B cell (primary cell): Measurements from ENCODE around the gene PLXNB1. TPM values are rescaled to one million over a fixed set of nuclear protein-coding genes. Genes with fewer than 3 reads are reported as not detected.
"Not testable (repeated sequence)": the region's sequence is repeated elsewhere in the genome, so short reads cannot be mapped to it uniquely, and the experiment has no call there.

ENCODE experiments used
- ATAC-seq: fragments of 200-7000 bp; cut with Tn5 transposase; one replicate; pipeline ENCODE4 v1.10.0; 2021; ENCODE audit warnings: low read depth, mild to moderate bottlenecking, moderate number of reproducible peaks, moderate library complexity
- CTCF ChIA-PET: fragments of 350-600 bp; sonication (Branson Sonifier 250); formaldehyde crosslinking; loops from one replicate; lab custom pipeline; 2021; ENCODE audit warnings: antibody characterized with exemption, inconsistent platforms; lab: Charles Lee
- POLR2A ChIA-PET: fragments of 350-600 bp; sonication (Branson Sonifier 250); formaldehyde crosslinking; loops from one replicate; lab custom pipeline; 2021; ENCODE audit warnings: antibody characterized with exemption; lab: Charles Lee
- DNase-seq: peaks from one replicate; pipeline ENCODE4 v3.0.0; 2013
- H2AFZ ChIP-seq: 2 replicates; pipeline ENCODE4 v1.6.1; 2012; ENCODE audit warnings: mild to moderate bottlenecking, low read depth, low read length; ENCODE audit not compliant: insufficient read depth, poor library complexity, severe bottlenecking
- H3K27ac ChIP-seq, 2 donors: 1 replicate in 1 of 2; 2 replicates in 1 of 2; pipeline ENCODE4 v1.5.1; 2012 to 2013; ENCODE audit warnings: low read length in 2 of 2, mild to moderate bottlenecking in 2 of 2, moderate library complexity in 1 of 2
- H3K27me3 ChIP-seq, 4 experiments: fragments of 200-600 bp in 1 of 4; sonication (generic) in 1 of 4; replicated peaks in 1 of 4; 1 replicate in 2 of 4; 2 replicates in 2 of 4; pipeline versions ENCODE4 v1.6.1 to v1.7.0; 2013 to 2016; ENCODE audit warnings: low read length in 3 of 4, mild to moderate bottlenecking in 2 of 4, mixed read lengths in 1 of 4, moderate library complexity in 1 of 4; ENCODE audit not compliant: insufficient read depth in 4 of 4, control insufficient read depth in 3 of 4; ENCODE audit errors: control extremely low read depth in 1 of 4
- H3K36me3 ChIP-seq, 2 experiments: replicated peaks in 1 of 2; 1 replicate in 1 of 2; 2 replicates in 1 of 2; pipeline versions ENCODE4 v1.6.1 to v1.7.1; 2013; ENCODE audit warnings: low read length in 1 of 2; ENCODE audit not compliant: insufficient read depth in 2 of 2, control insufficient read depth in 1 of 2; ENCODE audit errors: control extremely low read depth in 1 of 2, extremely low read depth in 1 of 2
- H3K4me1 ChIP-seq, 2 donors: fragments of 200-600 bp in 1 of 2; sonication (generic) in 1 of 2; 1 replicate in 1 of 2; 2 replicates in 1 of 2; pipeline versions ENCODE4 v1.5.1 to v1.6.1; 2013 to 2017; ENCODE audit warnings: low read length in 2 of 2; ENCODE audit not compliant: control insufficient read depth in 2 of 2, insufficient read depth in 2 of 2
- H3K4me2 ChIP-seq: replicated peaks from 2 replicates; pipeline ENCODE3; 2012; ENCODE audit warnings: mild to moderate bottlenecking, low read depth, low read length; ENCODE audit not compliant: poor library complexity, severe bottlenecking
- H3K4me3 ChIP-seq, 5 experiments: fragments of 200-600 bp in 1 of 5; sonication (generic) in 1 of 5; 1 replicate in 3 of 5; 2 replicates in 2 of 5; pipeline versions ENCODE4 v1.5.1 to v1.7.0; 2011 to 2016; ENCODE audit warnings: low read length in 4 of 5, mild to moderate bottlenecking in 4 of 5, low read depth in 2 of 5, control low read depth in 1 of 5, moderate library complexity in 1 of 5; ENCODE audit not compliant: insufficient read depth in 1 of 5; ENCODE audit errors: control extremely low read depth in 1 of 5, extremely low read depth in 1 of 5
- H3K79me2 ChIP-seq: fragments of 200-600 bp; sonication (generic); one replicate; pipeline ENCODE4 v1.6.0; 2016; ENCODE audit warnings: low read length; ENCODE audit not compliant: control insufficient read depth, insufficient read depth
- H3K9ac ChIP-seq: fragments of 200-600 bp; sonication (generic); 2 replicates; pipeline ENCODE4 v1.6.1; 2017; ENCODE audit warnings: mild to moderate bottlenecking, low read length, moderate library complexity
- H3K9me3 ChIP-seq, 3 donors: one replicate each; pipeline versions ENCODE4 v1.6.1 to v1.7.1; 2013; ENCODE audit warnings: low read length in 2 of 3; ENCODE audit not compliant: control insufficient read depth in 2 of 3, insufficient read depth in 1 of 3; ENCODE audit errors: control extremely low read depth in 1 of 3
- H4K20me1 ChIP-seq: 2 replicates; pipeline ENCODE4 v1.6.0; 2012; ENCODE audit warnings: mild to moderate bottlenecking, low read length; ENCODE audit not compliant: insufficient read depth, control insufficient read depth, poor library complexity, severe bottlenecking
- H3K27ac Mint-ChIP-seq: one replicate; pipeline ENCODE4 v1.8.0; 2021; ENCODE audit warnings: mixed read lengths
- H3K27me3 Mint-ChIP-seq: one replicate; pipeline ENCODE4 v1.8.0; 2021; ENCODE audit warnings: mixed read lengths
- H3K4me1 Mint-ChIP-seq: one replicate; pipeline ENCODE4 v1.8.0; 2021; ENCODE audit warnings: mixed read lengths
- H3K4me3 Mint-ChIP-seq: one replicate; pipeline ENCODE4 v1.8.0; 2021; ENCODE audit warnings: mixed read lengths
- H3K9me3 Mint-ChIP-seq: one replicate; pipeline ENCODE4 v1.8.0; 2022; ENCODE audit warnings: mixed read lengths; ENCODE audit not compliant: insufficient read depth
- CTCF ChIP-seq: fragments of 200-600 bp; IDR thresholded peaks from one replicate; pipeline ENCODE4 v1.8.0; 2022; ENCODE audit warnings: antibody characterized with exemption, mild to moderate bottlenecking
- EZH2 ChIP-seq: IDR thresholded peaks from 2 replicates; pipeline ENCODE4 v1.6.1; 2012; ENCODE audit warnings: borderline replicate concordance, low read depth, mild to moderate bottlenecking, moderate library complexity, low read length; ENCODE audit not compliant: insufficient read depth, poor library complexity, severe bottlenecking
- WGBS: methylation state at CpG from one replicate; pipeline ENCODE4 v1.1.5; 2013; ENCODE audit warnings: missing lambda C conversion rate; ENCODE audit not compliant: insufficient coverage; 5-methylcytosine and 5-hydroxymethylcytosine counted together
- intact Hi-C: fragments of 100-400 bp; cut with micrococcal nuclease; formaldehyde crosslinking; loops from one replicate; pipeline ENCODE4 v1.10.0; 2022
- polyA plus RNA-seq: library from polyadenylated mRNA; depleted of rRNA; stranded (reverse); fragments of >200 nt; gene quantifications from 2 replicates; pipeline ENCODE4 v1.2.3, GENCODE V29; 2012
- total RNA-seq, 2 donors: library from RNA; stranded (reverse); fragments of 120-200 nt in 1 of 2; gene quantifications; 1 replicate in 1 of 2; 2 replicates in 1 of 2; pipeline versions ENCODE4 v1.2.3 to v1.2.4, GENCODE V29; 2013 to 2022

The PLXNB1 gene
- total and polyA plus RNA-seq, 2 donors (not counting 1 experiment from before 2014, with no cell fraction given): 0.95 to 5.0 TPM

DNA sequence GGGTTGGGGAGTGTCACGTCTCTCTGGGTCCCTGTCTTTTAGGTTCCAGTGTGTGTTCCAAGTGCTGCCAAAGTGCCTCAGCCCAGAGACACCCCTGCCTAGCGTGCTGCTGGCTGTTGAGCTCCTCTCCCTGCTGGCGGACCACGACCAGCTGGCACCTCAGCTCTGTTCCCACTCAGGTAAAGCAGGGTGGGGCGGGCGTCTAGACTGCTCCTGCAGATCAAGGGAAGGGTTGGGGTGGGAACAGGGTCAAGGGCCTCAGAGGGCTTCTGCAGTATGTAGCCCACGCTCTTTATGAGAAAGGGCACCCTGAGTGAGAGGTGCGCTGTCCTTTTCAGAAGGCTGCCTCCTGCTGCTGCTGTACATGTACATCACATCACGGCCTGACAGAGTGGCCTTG lies 33.8 kb upstream of the PLXNB1 start:
- 88% methylated on average over 9 of the region's 9 CpGs for WGBS
- H3K27ac Mint-ChIP-seq: no peak overlapping the region
- no peaks in the 10 kb centered on the region for H3K9me3 ChIP-seq

DNA sequence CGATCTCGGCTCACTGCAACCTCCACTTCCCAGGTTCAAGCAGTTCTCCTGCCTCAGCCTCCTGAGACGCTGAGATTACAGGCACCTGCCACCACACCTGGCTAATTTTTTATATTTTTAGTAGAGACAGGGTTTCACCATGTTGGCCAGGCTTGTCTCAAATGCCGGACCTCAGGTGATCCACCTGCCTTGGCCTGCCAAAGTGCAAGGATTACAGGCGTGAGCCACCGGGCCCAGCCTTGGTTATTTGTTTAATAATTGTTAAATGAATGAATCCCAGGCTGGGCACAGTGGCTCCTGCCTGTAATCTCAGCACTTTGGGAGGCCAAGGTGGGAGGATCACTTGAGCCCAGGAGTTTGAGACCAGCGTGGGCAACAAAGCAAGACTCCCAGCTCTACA lies 31.9 kb upstream of the PLXNB1 start:
- ChIA-PET CTCF (interaction anchor here (0.9 to 17.7 kb wide), 3 partner anchors 29 to 87 kb away, joined by 3 to 240 read pairs (median 3); partner anchors contain the start of gene SHISA5), POLR2A (interaction anchor here (0.6 to 0.7 kb wide), 2 partner anchors 14 to 477 kb away, joined by 3 to 4 read pairs; no protein-coding TSS in a partner anchor)
- 100% methylated on average over 5 of the region's 7 CpGs for WGBS
- not testable (repeated sequence) for H3K27me3 Mint-ChIP-seq, H3K9me3 Mint-ChIP-seq, DNase-seq, H3K9me3 ChIP-seq, ATAC-seq, H3K27ac Mint-ChIP-seq, H3K27ac ChIP-seq, H3K4me3 Mint-ChIP-seq, H3K27me3 ChIP-seq, H4K20me1 ChIP-seq, H3K4me3 ChIP-seq, H2AFZ ChIP-seq, H3K9ac ChIP-seq, H3K4me2 ChIP-seq
- Histone ChIP-seq H3K79me2 (peaks cover 18% of the 10 kb centered on the region), H3K36me3 (peaks cover 4 to 27% of the 10 kb centered on the region in 2 experiments), H3K4me1 (peaks cover 10 to 13% of the 10 kb centered on the region in 2 donors)
- peaks cover 14% of the 10 kb centered on the region for H3K4me1 Mint-ChIP-seq
- intact Hi-C loops: loop anchor here (10.0 kb wide), 1 partner anchor 223 kb away; the partner anchor contains the start of gene NCKIPSD

More for the DNA sequence above, 33.8 kb upstream of the PLXNB1 start:
- ATAC-seq (no peak), DNase-seq (no peak)
- Histone ChIP-seq H4K20me1 (peaks cover 25% of the 10 kb centered on the region), H2AFZ (no peak overlapping the region), H3K27me3 (no peaks in the 10 kb centered on the region), H3K79me2 (peaks cover 37% of the 10 kb centered on the region), H3K4me2 (no peak overlapping the region), H3K27ac (no peak overlapping the region), H3K36me3 (peaks cover 2 to 42% of the 10 kb centered on the region in 2 experiments), H3K4me3 (no peak overlapping the region), H3K4me1 (peaks cover 29 to 33% of the 10 kb centered on the region in 2 donors), H3K9ac (no peak overlapping the region)
- ChIA-PET POLR2A (interaction anchor here (0.7 kb wide), 1 partner anchor 866 kb away, joined by 3 read pairs; no protein-coding TSS in a partner anchor), CTCF (interaction anchor here (1.0 to 17.7 kb wide), 6 partner anchors 10 to 86 kb away, joined by 3 to 240 read pairs (median 10); partner anchors contain the start of gene SHISA5)
- H3K9me3 Mint-ChIP-seq: no peaks in the 10 kb centered on the region
- H3K4me1 Mint-ChIP-seq: peaks cover 34% of the 10 kb centered on the region
- intact Hi-C loops: loop anchor here (10.0 kb wide), 1 partner anchor 221 kb away; the partner anchor contains the start of gene NCKIPSD
- no peak overlapping the region for H3K4me3 Mint-ChIP-seq
- TF ChIP-seq CTCF: no peak
- TF ChIP-seq EZH2: no peak
- H3K27me3 Mint-ChIP-seq: no peaks in the 10 kb centered on the region
